Upper lobe of left lung (tissue), 6 donors: ENCODE results near the gene KLF6. TPM values are rescaled to one million over a fixed set of nuclear protein-coding genes. Genes with fewer than 3 reads are reported as not detected.

Experiments used
- ATAC-seq, 2 donors: fragments of 200-7000 bp; cut with Tn5 transposase; one replicate each; pipeline ENCODE4 v1.9.1; 2022; ENCODE audit warnings: mild to moderate bottlenecking in 2 of 2, moderate library complexity in 2 of 2; ENCODE audit not compliant: low FRiP score in 2 of 2
- DNase-seq, 2 donors: peaks; one replicate each; pipeline ENCODE4 v3.0.0-alpha.2; 2019 to 2020
- H3K27ac ChIP-seq, 4 donors: fragments of 200-600 bp; sonication (generic); one replicate each; pipeline ENCODE4 v1.5.1; 2016 to 2019
- H3K27me3 ChIP-seq, 4 donors: fragments of 200-600 bp; sonication (generic); one replicate each; pipeline ENCODE4 v1.5.1; 2017 to 2019
- H3K36me3 ChIP-seq, 4 donors: fragments of 200-600 bp; sonication (generic); one replicate each; pipeline ENCODE4 v1.5.1; 2016 to 2019
- H3K4me1 ChIP-seq, 4 donors: fragments of 200-600 bp; sonication (generic); one replicate each; pipeline ENCODE4 v1.5.1; 2018 to 2019
- H3K4me3 ChIP-seq, 4 donors: fragments of 200-600 bp; sonication (generic); one replicate each; pipeline ENCODE4 v1.5.1; 2017 to 2019; ENCODE audit warnings: mild to moderate bottlenecking in 2 of 4, moderate library complexity in 1 of 4
- H3K9me3 ChIP-seq, 4 donors: fragments of 200-600 bp; sonication (generic); one replicate each; pipeline ENCODE4 v1.5.1; 2018 to 2019
- EP300 ChIP-seq, 4 donors: sonication (generic); formaldehyde crosslinking; IDR thresholded peaks; one replicate each; pipeline ENCODE4 v1.5.1; 2017; ENCODE audit warnings: antibody characterized with exemption in 4 of 4, control low read depth in 2 of 4
- POLR2A ChIP-seq, 4 donors: fragments of 450-650 bp; IDR thresholded peaks; one replicate each; pipeline ENCODE4 v1.5.1; 2016 to 2017; ENCODE audit warnings: antibody characterized with exemption in 4 of 4, mild to moderate bottlenecking in 2 of 4
- POLR2AphosphoS5 ChIP-seq, 2 donors: sonication (generic); formaldehyde crosslinking; IDR thresholded peaks; one replicate each; pipeline ENCODE4 v1.5.1; 2017; ENCODE audit warnings: antibody characterized with exemption in 2 of 2
- WGBS, 2 donors: methylation state at CpG; one replicate each; pipeline ENCODE4 v1.1.5; 2017 to 2018; 5-methylcytosine and 5-hydroxymethylcytosine counted together
- total RNA-seq, 6 donors: library from RNA; depleted of rRNA in 4 of 6; stranded (reverse); fragments of >200 nt in 4 of 6; gene quantifications; one replicate each; pipeline versions ENCODE4 v1.1.0 to v1.2.1, GENCODE V29; 2016 to 2021
- TF ChIP-seq, protein P1 (sequence below), 6 experiments: fragments of 450-650 bp in 4 of 6; fragments of 200-600 bp in 2 of 6; sonication (generic) in 2 of 6; IDR thresholded peaks; one replicate each; pipeline ENCODE4 v1.5.1; 2016 to 2019; ENCODE audit warnings: antibody characterized with exemption in 6 of 6
- donor health status: DM: no; HTN: no; CAD: no; lungs with moderate emphysema.
- donor health status: DM: no; HTN: yes; CAD: no; lungs with severe emphysema.

Gene KLF6
- total RNA-seq, 6 donors from 2014 or later, result 164 to 439 (median 249) TPM

DNA sequence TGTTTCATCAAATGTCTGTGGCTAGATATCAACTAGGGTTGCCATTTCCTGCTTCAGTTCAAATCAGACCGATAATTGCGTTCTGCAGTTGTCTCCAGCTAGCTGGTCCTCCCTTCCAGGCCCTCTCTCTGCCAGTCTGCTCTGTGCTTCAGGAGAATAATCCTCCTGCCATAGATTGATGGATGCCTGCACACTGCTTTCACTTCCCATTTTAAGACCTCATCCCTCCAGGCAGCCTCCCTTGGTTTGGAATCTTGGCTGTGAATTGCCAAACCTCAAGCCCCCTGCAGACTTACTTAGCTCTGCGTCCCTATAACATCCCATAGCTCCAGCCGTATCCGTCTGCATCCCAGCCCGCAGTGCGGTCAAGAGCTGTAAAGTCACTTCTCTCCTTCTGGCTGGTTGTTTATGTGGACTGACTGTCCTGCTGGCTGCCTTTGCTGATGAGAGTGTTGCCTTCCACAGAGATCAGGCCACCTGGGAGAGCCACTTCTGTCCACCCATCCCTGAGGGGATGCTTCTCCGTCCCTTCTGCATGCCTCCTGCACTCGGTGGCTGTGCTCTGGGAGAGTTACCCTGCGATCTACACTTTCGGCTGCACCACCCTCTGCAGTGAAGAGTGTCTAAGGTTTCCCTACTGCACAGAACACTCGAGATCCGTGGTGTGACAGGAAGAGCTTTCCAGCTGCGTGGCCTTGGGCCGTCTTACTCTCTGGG, 22.4 kb upstream of the KLF6 start:
- ATAC-seq, result no peak
- peak overlapping the region; percentile 85 to 90 (median 88) for H3K27ac ChIP-seq
- 72 to 78% methylated on average over 15 of the region's 15 CpGs for WGBS, 2 donors
- H3K4me3 ChIP-seq, result no peak overlapping the region
- no peaks in the 10 kb centered on the region for H3K36me3 ChIP-seq
- H3K9me3 ChIP-seq, result no peaks in the 10 kb centered on the region
- H3K4me1 ChIP-seq, result peaks cover 71 to 82% (median 77%) of the 10 kb centered on the region in 4 donors
- no peaks in the 10 kb centered on the region for H3K27me3 ChIP-seq
- TF ChIP-seq, protein P1, sequence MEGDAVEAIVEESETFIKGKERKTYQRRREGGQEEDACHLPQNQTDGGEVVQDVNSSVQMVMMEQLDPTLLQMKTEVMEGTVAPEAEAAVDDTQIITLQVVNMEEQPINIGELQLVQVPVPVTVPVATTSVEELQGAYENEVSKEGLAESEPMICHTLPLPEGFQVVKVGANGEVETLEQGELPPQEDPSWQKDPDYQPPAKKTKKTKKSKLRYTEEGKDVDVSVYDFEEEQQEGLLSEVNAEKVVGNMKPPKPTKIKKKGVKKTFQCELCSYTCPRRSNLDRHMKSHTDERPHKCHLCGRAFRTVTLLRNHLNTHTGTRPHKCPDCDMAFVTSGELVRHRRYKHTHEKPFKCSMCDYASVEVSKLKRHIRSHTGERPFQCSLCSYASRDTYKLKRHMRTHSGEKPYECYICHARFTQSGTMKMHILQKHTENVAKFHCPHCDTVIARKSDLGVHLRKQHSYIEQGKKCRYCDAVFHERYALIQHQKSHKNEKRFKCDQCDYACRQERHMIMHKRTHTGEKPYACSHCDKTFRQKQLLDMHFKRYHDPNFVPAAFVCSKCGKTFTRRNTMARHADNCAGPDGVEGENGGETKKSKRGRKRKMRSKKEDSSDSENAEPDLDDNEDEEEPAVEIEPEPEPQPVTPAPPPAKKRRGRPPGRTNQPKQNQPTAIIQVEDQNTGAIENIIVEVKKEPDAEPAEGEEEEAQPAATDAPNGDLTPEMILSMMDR (IDR thresholded peaks at IDR 0.05), result no peak
- no peak for TF ChIP-seq EP300 (IDR thresholded peaks at IDR 0.05)
- DNase-seq, result no peak

DNA sequence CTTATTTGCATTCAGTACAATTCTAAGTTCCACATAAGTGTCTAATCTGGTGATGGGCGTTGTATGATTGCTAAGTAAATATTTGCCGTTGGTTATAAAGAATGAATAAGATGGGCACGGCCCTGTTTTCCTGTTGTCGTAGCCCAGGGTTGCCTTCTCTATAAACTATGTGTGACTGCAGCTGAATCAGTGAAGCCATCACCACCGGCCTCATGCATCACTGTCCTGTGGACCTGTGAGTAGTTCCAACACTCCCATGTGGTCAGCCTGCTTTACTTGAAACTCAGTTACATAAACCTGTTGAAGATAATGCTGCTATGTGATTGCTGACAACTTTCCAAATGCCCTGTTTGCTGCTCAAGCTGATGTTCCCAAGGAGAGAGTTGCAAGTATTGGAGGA, 21.6 kb upstream of the KLF6 start:
- TF ChIP-seq, protein P1 (IDR thresholded peaks at IDR 0.05), result no peak
- TF ChIP-seq POLR2AphosphoS5 (IDR thresholded peaks at IDR 0.05) (peak; percentile 49 to 80), POLR2A (IDR thresholded peaks at IDR 0.05) (no peak), EP300 (IDR thresholded peaks at IDR 0.05) (peak in 3 of 4 donors; percentile 31 to 85 (median 63))
- Histone ChIP-seq H3K36me3 (no peaks in the 10 kb centered on the region), H3K4me3 (no peak overlapping the region), H3K4me1 (peaks cover 66 to 77% (median 71%) of the 10 kb centered on the region in 4 donors), H3K27me3 (no peaks in the 10 kb centered on the region), H3K9me3 (no peaks in the 10 kb centered on the region), H3K27ac (peak overlapping the region; percentile 85 to 90 (median 88))
- ATAC-seq (peak; percentile 25 to 84), DNase-seq (peak in 1 of 2 donors; percentile 52)
- 33 to 37% methylated on average over 5 of the region's 5 CpGs for WGBS, 2 donors

DNA sequence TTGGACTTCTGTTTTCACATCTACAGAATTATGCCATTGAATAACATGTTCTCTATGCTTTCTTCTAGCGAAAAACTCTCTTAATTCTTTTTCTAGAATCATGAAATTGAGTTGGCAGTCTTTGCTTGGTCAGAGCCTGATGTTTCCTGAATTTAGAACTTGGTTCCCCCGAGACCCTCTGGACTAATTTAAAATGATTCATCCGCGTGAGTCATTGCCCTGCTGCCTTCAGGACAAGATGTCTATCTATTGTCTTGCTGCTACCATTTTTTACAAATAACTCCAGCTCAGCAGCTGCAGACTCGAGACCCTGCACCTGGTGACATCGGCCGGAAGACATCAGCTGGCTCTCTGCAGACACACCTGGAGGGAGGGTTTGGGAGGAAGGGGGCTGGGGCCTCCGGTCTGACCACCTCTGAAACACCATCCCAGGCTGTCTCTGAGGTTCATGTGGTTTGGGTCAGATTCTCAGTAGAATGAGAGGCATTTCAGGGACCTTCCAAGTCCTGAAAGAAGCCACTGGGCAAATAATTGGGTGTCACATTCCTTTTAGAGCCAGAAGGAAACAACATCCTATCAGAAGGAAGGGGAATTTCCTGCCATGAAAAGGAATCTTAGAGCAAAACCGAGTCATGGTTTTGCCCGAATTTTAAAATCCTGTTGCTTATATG, 20.9 kb upstream of the KLF6 start:
- WGBS, 2 donors, result 52 to 55% methylated on average over 9 to 10 of the region's 10 CpGs
- Histone ChIP-seq H3K4me3 (no peak overlapping the region), H3K9me3 (no peaks in the 10 kb centered on the region), H3K27ac (peak overlapping the region; percentile 85 to 90 (median 88)), H3K36me3 (no peaks in the 10 kb centered on the region), H3K4me1 (peaks cover 60 to 70% (median 66%) of the 10 kb centered on the region in 4 donors), H3K27me3 (no peaks in the 10 kb centered on the region)
- peak in 1 of 2 donors; percentile 57 for DNase-seq
- peak in 1 of 2 donors; percentile 77 for ATAC-seq
- TF ChIP-seq, protein P1 (IDR thresholded peaks at IDR 0.05), result no peak
- peak in 1 of 4 donors; percentile 62 for TF ChIP-seq EP300 (IDR thresholded peaks at IDR 0.05)

DNA sequence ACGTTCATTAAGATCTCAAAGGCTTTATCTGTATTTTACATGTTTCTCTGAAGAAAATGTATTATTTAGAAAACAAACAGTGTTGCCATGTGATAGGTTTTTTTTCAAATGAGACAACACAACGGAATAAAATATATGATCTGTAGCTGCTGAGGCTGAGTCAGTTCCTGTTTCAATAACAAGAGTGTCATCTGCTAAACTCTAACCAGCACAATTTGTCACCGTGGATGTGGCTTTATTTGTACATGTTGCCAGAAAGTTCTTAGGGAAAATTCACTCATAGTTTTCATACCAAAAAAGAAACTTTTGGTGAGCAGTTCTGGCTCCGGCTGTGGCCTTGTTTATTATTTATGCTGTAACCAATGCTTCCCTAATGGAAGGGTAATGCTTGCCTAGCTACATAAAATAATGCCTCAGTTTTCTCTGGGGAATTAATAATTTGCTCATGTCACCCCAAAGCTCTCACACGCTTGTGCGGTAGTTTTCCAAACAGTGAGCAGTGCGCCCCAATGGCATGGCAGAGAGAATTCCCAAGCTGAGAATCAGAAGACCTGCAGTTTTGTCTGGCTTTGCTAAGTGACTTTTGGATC, 20.3 kb upstream of the KLF6 start:
- peak in 1 of 2 donors; percentile 80 for ATAC-seq
- H3K9me3 ChIP-seq, result no peaks in the 10 kb centered on the region
- H3K4me3 ChIP-seq, result no peak overlapping the region
- no peaks in the 10 kb centered on the region for H3K27me3 ChIP-seq
- TF ChIP-seq POLR2A (IDR thresholded peaks at IDR 0.05), result peak in 1 of 4 donors; percentile 53
- TF ChIP-seq EP300 (IDR thresholded peaks at IDR 0.05), result peak in 2 of 4 donors; percentile 93 to 97
- TF ChIP-seq POLR2AphosphoS5 (IDR thresholded peaks at IDR 0.05), result peak in 1 of 2 donors; percentile 71
- TF ChIP-seq, protein P1 (IDR thresholded peaks at IDR 0.05), result no peak
- H3K36me3 ChIP-seq, result no peaks in the 10 kb centered on the region
- H3K4me1 ChIP-seq, result peaks cover 54 to 64% (median 61%) of the 10 kb centered on the region in 4 donors
- H3K27ac ChIP-seq, result peak overlapping the region; percentile 85 to 90 (median 88)
- DNase-seq, result no peak
- 44 to 46% methylated on average over 7 of the region's 7 CpGs for WGBS, 2 donors
